Neural cell (in vitro differentiated cells): ENCODE data around the gene ESR2.

Source experiments
- EP300 ChIP-seq: fragments of 450-650 bp; conservative IDR thresholded peaks from 2 replicates; pipeline ENCODE4 v1.6.1; 2014; ENCODE audit warnings: antibody characterized with exemption, mild to moderate bottlenecking, moderate library complexity; ENCODE audit not compliant: poor library complexity, severe bottlenecking
- EZH2 ChIP-seq: fragments of 200-600, 300-800 bp; shearing (Covaris generic), sonication (generic); IDR thresholded peaks from 2 replicates; pipeline ENCODE4 v1.6.1; 2014; ENCODE audit warnings: antibody characterized with exemption, low read length, borderline replicate concordance, mild to moderate bottlenecking; ENCODE audit not compliant: insufficient read depth, poor library complexity, severe bottlenecking
- POLR2AphosphoS5 ChIP-seq: IDR thresholded peaks from 2 replicates; pipeline ENCODE4 v1.6.1; 2012
- RAD21 ChIP-seq: fragments of 450-650 bp; conservative IDR thresholded peaks from 2 replicates; pipeline ENCODE4 v1.6.1; 2014; ENCODE audit warnings: antibody characterized with exemption, mild to moderate bottlenecking, moderate library complexity
- SMC3 ChIP-seq: fragments of 450-650 bp; conservative IDR thresholded peaks from 2 replicates; pipeline ENCODE4 v1.6.1; 2014; ENCODE audit warnings: antibody characterized with exemption, mild to moderate bottlenecking, moderate library complexity; ENCODE audit not compliant: poor library complexity
- TF ChIP-seq, protein P1 (sequence below): fragments of 450-650 bp; IDR thresholded peaks from 2 replicates; pipeline ENCODE4 v1.5.1; 2014; ENCODE audit warnings: antibody characterized with exemption, mild to moderate bottlenecking, moderate library complexity; ENCODE audit not compliant: poor library complexity, severe bottlenecking
- TF ChIP-seq, protein P2 (sequence below): IDR thresholded peaks from 2 replicates; pipeline ENCODE4 v1.6.1; 2012; ENCODE audit warnings: borderline replicate concordance

- TF ChIP-seq, protein P1, sequence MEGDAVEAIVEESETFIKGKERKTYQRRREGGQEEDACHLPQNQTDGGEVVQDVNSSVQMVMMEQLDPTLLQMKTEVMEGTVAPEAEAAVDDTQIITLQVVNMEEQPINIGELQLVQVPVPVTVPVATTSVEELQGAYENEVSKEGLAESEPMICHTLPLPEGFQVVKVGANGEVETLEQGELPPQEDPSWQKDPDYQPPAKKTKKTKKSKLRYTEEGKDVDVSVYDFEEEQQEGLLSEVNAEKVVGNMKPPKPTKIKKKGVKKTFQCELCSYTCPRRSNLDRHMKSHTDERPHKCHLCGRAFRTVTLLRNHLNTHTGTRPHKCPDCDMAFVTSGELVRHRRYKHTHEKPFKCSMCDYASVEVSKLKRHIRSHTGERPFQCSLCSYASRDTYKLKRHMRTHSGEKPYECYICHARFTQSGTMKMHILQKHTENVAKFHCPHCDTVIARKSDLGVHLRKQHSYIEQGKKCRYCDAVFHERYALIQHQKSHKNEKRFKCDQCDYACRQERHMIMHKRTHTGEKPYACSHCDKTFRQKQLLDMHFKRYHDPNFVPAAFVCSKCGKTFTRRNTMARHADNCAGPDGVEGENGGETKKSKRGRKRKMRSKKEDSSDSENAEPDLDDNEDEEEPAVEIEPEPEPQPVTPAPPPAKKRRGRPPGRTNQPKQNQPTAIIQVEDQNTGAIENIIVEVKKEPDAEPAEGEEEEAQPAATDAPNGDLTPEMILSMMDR: no peak
- TF ChIP-seq EZH2 (no peak), POLR2AphosphoS5 (no peak), SMC3 (no peak), EP300 (no peak), RAD21 (no peak)
- TF ChIP-seq, protein P2, sequence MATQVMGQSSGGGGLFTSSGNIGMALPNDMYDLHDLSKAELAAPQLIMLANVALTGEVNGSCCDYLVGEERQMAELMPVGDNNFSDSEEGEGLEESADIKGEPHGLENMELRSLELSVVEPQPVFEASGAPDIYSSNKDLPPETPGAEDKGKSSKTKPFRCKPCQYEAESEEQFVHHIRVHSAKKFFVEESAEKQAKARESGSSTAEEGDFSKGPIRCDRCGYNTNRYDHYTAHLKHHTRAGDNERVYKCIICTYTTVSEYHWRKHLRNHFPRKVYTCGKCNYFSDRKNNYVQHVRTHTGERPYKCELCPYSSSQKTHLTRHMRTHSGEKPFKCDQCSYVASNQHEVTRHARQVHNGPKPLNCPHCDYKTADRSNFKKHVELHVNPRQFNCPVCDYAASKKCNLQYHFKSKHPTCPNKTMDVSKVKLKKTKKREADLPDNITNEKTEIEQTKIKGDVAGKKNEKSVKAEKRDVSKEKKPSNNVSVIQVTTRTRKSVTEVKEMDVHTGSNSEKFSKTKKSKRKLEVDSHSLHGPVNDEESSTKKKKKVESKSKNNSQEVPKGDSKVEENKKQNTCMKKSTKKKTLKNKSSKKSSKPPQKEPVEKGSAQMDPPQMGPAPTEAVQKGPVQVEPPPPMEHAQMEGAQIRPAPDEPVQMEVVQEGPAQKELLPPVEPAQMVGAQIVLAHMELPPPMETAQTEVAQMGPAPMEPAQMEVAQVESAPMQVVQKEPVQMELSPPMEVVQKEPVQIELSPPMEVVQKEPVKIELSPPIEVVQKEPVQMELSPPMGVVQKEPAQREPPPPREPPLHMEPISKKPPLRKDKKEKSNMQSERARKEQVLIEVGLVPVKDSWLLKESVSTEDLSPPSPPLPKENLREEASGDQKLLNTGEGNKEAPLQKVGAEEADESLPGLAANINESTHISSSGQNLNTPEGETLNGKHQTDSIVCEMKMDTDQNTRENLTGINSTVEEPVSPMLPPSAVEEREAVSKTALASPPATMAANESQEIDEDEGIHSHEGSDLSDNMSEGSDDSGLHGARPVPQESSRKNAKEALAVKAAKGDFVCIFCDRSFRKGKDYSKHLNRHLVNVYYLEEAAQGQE: no peak
These were observed 184.2 kb downstream of the ESR2 start for GRCh38 chr14:64109819-64110554.
